ENCODE data around the gene SPC25.
A peak's percentile ranks its signal among the peaks of the same experiment; 100 is the strongest.
"Not testable (repeated sequence)": the region's sequence is repeated elsewhere in the genome, so short reads cannot be mapped to it uniquely, and the experiment has no call there.

The SPC25 gene

DNA sequence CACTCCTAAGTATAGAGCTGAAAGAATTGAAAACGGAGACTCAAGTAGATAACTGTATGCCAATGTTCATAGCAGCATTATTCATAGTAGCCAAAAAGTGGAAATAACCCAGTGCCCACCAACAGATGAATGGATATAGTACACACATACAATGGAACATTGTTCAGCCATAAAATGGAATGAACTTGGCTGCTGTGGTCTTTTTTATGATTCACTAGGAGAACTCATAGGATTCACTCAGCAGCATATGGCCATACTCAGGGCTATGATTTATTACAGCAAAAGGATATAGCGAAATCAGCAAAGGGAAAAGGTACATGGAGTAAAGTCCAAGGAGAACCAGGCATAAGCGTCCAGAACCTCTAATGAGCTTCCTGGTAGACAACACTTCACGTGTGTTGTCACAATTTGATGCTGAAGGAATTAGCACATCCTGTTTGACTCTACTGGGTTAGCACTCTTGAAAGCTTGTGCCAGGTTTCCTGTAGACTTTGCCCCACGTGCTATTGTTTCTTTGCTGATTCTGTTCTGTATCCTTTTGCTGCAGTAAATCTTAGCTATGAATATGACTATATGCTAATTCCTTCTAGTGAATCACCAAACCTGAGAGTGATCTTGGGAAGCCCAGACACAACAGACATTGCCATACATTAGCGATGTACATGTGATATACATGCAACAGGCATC lies 15.7 kb downstream of the SPC25 start:
- Mint-ChIP-seq H3K36me3 (no peaks in the 10 kb centered on the region), H3K27ac (no peak overlapping the region), H3K4me3 (no peak overlapping the region), H3K4me1 (no peaks in the 10 kb centered on the region), H3K9me3 (no peaks in the 10 kb centered on the region)
- no peak for ATAC-seq
- DNase-seq (ENCODE audit: low spot score in 2 of 2) = no peak

DNA sequence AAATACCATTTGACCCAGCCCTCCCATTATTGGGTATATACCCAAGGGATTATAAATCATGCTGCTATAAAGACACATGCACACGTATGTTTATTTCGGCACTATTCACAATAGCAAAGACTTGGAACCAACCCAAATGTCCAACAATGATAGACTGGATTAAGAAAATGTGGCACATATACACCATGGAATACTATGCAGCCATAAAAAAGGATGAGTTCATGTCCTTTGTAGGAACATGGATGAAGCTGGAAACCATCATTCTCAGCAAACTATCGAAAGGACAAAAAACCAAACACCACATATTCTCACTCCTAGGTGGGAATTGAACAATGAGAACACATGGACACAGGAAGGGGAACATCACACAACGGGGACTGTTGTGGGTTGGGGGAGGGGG lies 19.4 kb downstream of the SPC25 start:
- H3K27ac Mint-ChIP-seq, H3K36me3 Mint-ChIP-seq: not testable (repeated sequence)

DNA sequence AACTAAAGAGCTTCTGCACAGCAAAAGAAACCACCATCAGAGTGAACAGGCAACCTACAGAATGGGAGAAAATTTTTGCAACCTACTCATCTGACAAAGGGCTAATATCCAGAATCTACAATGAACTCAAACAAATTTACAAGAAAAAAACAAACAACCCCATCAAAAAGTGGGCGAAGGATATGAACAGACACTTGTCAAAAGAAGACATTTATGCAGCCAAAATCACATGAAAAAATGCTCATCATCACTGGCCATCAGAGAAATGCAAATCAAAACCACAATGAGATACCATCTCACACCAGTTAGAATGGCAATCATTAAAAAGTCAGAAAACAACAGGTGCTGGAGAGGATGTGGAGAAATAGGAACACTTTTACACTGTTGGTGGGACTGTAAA lies 19.9 kb downstream of the SPC25 start:
- H3K36me3 Mint-ChIP-seq; H3K4me3 Mint-ChIP-seq; H3K9me3 Mint-ChIP-seq; ATAC-seq; DNase-seq (ENCODE audit: low spot score in 2 of 2); H3K27ac Mint-ChIP-seq; H3K4me1 Mint-ChIP-seq: not testable (repeated sequence)

More for the DNA sequence above, 19.4 kb downstream of the SPC25 start:
- not testable (repeated sequence) for H3K9me3 Mint-ChIP-seq; H3K4me1 Mint-ChIP-seq; H3K4me3 Mint-ChIP-seq; ATAC-seq; DNase-seq (ENCODE audit: low spot score in 2 of 2)

DNA sequence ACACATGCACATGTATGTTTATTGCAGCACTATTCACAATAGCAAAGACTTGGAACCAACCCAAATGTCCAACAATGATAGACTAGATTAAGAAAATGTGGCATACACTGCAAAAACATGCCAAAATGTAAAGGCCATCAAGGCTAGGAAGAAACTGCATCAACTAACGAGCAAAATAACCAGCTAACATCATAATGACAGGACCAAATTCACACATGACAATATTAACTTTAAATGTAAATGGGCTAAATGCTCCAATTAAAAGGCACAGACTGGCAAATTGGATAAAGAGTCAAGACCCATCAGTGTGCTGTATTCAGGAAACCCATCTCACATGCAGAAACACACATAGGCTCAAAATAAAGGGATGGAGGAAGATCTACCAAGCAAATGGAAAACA lies 23.1 kb downstream of the SPC25 start:
- H3K36me3 Mint-ChIP-seq, H3K4me3 Mint-ChIP-seq, H3K9me3 Mint-ChIP-seq: not testable (repeated sequence)

DNA sequence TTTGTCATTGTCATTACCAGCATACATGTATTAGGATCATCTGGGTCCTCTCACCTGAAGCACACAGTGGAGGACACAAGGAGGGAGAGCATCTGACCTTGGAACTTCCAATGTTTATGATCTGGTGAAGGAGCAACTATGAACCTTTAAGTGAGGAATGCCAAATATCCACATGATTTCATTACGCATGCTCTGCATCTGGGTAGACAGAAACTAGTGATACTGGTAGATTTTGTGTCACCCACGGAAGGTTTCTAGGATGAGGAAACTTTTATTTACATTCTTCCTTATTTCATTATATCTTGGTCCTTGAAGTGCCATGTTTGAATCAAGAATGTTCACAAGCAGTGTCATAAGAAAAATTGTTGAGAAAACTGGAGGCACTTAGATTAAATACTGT lies 32.1 kb downstream of the SPC25 start:
- DNase-seq (ENCODE audit: low spot score in 2 of 2) (no peak), ATAC-seq (no peak)
- Mint-ChIP-seq H3K36me3 (no peaks in the 10 kb centered on the region), H3K27ac (no peak overlapping the region), H3K4me3 (no peak overlapping the region), H3K4me1 (no peaks in the 10 kb centered on the region), H3K9me3 (no peaks in the 10 kb centered on the region)

More for the DNA sequence above, 23.1 kb downstream of the SPC25 start:
- ATAC-seq; H3K4me1 Mint-ChIP-seq; H3K27ac Mint-ChIP-seq; DNase-seq (ENCODE audit: low spot score in 2 of 2): not testable (repeated sequence)

DNA sequence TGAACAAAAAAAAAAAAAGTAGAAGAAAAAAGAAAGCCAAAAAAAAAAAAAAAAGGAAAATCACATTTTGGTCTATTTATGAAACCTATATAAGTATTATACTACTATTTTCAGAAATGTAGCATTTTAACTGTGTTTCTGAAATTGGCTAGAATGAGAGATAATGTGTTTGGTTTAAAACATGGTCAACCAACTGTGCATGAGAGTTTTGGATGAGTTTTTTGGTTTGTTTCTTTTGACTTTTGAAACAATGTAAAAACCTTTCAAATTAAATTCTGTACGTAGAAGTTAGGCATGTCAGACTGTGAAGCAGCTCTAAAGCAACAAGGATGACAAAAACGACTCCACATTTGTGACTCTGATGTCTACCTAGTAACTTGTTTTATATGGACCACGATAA lies 34.6 kb downstream of the SPC25 start:
- no peaks in the 10 kb centered on the region for H3K36me3 Mint-ChIP-seq
- H3K27ac Mint-ChIP-seq = no peak overlapping the region

DNA sequence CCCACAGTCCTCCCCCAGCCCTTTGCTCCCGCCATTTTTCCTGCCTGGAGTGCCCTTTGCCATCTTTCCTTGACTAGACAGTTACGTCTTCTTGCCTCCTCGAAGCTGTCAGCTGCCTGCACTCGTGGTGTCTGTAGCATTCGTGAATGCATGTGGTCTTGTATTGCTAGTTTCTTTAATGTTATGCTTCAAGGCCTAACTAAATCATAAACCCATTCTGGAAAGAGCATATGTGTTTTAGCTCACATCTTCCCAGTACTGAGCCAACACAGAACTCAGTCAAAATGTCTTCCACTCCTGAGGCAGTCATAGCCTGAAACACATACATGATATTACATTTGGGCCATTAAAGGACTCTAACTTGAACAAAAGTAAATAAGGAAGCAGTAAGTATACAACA lies 35.6 kb downstream of the SPC25 start:
- Mint-ChIP-seq H3K36me3 (no peaks in the 10 kb centered on the region), H3K4me3 (no peak overlapping the region), H3K9me3 (no peaks in the 10 kb centered on the region), H3K27ac (no peak overlapping the region), H3K4me1 (no peaks in the 10 kb centered on the region)
- ATAC-seq = no peak
- DNase-seq (ENCODE audit: low spot score in 2 of 2) = no peak

More for the DNA sequence above, 34.6 kb downstream of the SPC25 start:
- no peak for DNase-seq (ENCODE audit: low spot score in 2 of 2)
- ATAC-seq = no peak
- no peaks in the 10 kb centered on the region for H3K9me3 Mint-ChIP-seq
- H3K4me3 Mint-ChIP-seq = no peak overlapping the region
- H3K4me1 Mint-ChIP-seq = no peaks in the 10 kb centered on the region

DNA sequence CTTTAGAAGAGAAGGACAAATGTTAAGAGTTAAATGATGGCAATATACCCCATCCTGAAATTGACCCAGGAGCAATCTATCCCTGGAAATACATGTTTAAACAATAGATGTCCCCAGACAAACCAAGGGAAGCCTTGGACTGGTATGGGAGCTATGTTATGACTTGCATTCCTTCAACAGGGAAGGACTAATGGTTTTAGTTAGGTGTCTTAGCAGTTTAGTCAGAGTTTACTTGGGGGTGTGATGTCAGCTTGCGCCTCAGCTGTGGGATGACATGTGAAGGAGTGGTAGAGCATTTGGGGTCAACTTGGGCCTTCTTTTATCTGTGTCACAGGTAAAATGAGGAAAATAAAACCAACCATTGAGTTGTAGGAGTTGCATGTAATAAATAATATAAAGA lies 36.8 kb downstream of the SPC25 start:
- Mint-ChIP-seq H3K36me3 (no peaks in the 10 kb centered on the region), H3K9me3 (no peaks in the 10 kb centered on the region), H3K27ac (no peak overlapping the region), H3K4me3 (no peak overlapping the region), H3K4me1 (no peaks in the 10 kb centered on the region)
- DNase-seq (ENCODE audit: low spot score in 2 of 2) (no peak), ATAC-seq (no peak)

DNA sequence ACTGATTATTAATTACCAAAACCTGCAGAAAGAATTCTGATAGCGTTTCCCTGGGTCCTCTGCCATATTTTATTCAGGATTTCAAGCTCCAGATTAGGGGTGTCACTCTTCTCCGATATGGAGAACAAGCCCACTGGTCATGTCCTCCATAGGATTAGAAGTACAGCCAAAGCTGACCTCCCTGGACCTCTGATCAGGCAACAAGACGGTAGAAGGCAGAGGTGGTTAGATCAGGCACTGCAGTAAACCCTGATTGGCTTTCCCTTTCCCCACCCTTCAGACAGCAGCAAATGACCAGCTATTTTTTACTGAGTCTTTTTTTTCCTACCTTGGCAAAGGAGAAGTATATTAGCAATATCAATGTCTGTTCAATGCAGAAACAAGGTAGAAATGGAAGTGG lies 37.7 kb downstream of the SPC25 start:
- DNase-seq (ENCODE audit: low spot score in 2 of 2) = no peak
- ATAC-seq = no peak
- no peaks in the 10 kb centered on the region for H3K36me3 Mint-ChIP-seq
- no peaks in the 10 kb centered on the region for H3K9me3 Mint-ChIP-seq
- H3K4me1 Mint-ChIP-seq = no peaks in the 10 kb centered on the region
- H3K27ac Mint-ChIP-seq = no peak overlapping the region
- H3K4me3 Mint-ChIP-seq = no peak overlapping the region

DNA sequence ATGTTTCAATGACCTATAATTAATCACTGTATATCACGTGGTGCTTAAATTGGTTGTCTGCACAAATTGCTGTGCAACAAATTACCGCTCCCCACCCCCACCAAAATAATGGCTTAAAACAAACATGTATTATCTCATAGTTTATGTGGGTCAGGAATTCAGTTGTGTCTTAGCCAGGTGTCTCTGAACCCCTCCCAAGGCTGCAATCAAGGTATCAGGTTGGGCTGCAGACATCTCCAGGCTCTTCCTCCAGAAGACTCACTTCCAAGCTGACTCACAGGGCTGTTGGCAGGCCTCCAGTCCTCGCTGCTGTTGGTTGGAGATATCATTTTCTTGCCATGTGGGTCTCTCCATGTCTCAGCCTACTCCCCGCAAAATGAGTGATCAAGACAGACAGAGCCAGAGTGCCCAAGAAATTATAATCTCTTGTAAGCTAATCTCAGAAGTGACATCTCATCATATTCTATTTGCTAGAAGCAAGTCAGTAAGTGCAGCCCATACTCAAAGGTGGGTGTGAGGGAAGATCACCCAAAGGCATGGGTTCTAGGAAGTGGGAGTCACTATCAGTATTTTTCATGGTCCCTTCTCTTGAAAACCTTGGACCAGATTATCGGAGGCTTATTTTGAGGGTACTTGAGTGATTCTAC lies 38.4 kb downstream of the SPC25 start:
- H3K27ac Mint-ChIP-seq = no peak overlapping the region
- ATAC-seq = no peak
- no peaks in the 10 kb centered on the region for H3K9me3 Mint-ChIP-seq
- no peaks in the 10 kb centered on the region for H3K36me3 Mint-ChIP-seq
- DNase-seq (ENCODE audit: low spot score in 2 of 2) = no peak
- H3K4me1 Mint-ChIP-seq = no peaks in the 10 kb centered on the region
- H3K4me3 Mint-ChIP-seq = no peak overlapping the region

DNA sequence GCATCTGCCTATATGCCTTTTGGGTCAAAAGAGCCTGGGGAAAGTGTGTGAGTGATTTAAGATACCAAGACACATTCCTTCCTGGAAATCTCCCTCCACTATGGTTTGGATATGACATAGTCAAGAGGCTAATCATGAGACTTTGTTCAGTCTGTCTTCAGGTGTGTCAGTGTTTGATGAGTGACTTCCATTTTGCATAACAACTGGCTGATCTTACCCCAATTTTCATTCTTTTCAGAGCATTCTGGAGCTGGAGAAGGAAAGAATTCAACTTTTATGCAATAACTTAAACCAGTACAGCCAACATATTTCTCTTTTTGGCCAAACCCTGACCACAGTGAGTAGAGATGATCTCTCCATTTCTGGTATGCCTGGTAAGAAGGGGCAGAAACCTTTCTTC lies 39.4 kb downstream of the SPC25 start:
- no peak for DNase-seq (ENCODE audit: low spot score in 2 of 2)
- no peaks in the 10 kb centered on the region for H3K4me1 Mint-ChIP-seq
- peaks cover 1% of the 10 kb centered on the region for H3K36me3 Mint-ChIP-seq
- no peak overlapping the region for H3K27ac Mint-ChIP-seq
- ATAC-seq = no peak
- no peaks in the 10 kb centered on the region for H3K9me3 Mint-ChIP-seq
- no peak overlapping the region for H3K4me3 Mint-ChIP-seq

DNA sequence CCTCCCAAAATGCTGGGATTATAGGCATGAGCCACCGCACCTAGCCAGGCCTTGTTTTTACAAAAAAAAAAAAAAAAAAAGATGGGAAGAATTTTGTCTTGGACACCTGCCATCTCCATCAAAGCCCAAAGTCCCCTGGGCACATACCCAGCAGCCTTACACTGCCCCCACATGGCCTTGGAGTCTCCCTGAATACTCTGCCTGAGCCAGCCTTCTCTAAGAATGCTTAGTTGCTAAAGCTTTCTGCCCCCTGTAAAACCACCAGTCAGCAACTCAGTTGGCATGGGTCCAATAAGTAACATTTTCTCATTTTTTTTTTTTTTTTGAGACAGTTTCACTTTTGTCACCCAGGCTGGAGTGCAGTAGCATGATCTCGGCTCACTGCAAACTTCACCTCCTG lies 40.6 kb downstream of the SPC25 start:
- no peak for DNase-seq (ENCODE audit: low spot score in 2 of 2)
- Mint-ChIP-seq H3K36me3 (peaks cover 4% of the 10 kb centered on the region), H3K4me3 (no peak overlapping the region), H3K4me1 (no peaks in the 10 kb centered on the region), H3K9me3 (no peaks in the 10 kb centered on the region), H3K27ac (no peak overlapping the region)
- peak; percentile 53 for ATAC-seq

DNA sequence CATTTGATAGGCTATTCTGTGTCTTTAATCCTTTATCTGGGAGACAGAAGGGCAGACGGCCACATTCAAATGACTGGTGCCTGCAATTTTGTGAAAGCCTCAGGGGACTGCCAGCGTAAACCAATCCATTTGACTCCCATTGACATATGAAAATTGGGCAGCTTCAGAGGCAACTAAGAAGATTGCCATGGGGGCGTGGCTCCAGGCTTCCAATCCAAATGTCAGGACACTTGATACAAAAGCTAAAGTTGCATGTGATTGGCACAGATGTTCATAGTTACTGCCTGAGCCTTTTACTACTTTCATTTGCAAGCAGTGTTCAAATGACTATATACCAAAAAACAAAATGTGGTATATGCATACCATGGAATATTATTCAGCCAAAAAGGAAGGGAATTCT lies 42.0 kb downstream of the SPC25 start:
- no peaks in the 10 kb centered on the region for H3K9me3 Mint-ChIP-seq
- H3K4me1 Mint-ChIP-seq = no peaks in the 10 kb centered on the region
- no peak for ATAC-seq
- DNase-seq (ENCODE audit: low spot score in 2 of 2) = no peak
- no peak overlapping the region for H3K4me3 Mint-ChIP-seq
- H3K27ac Mint-ChIP-seq = no peak overlapping the region
- peaks cover 4% of the 10 kb centered on the region for H3K36me3 Mint-ChIP-seq

DNA sequence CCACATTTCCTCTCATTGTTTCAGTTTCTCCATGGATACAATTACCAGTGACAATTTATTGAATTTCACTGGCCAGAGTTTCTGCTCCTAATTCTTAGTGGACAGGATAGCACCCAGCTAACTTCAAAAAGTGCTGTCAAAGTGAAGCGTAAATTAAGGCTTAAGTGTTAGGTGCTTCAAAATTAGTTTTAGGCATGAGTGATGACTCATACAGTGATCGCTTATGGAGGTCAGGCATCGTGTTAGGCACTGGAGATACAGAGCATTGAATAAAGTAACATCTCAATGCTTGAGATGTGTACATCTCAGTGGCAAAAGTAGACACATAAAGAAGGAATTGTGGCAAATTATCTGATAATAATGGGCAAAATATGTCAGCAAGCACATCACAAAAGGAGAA lies 47.0 kb downstream of the SPC25 start:
- peaks cover 4% of the 10 kb centered on the region for H3K36me3 Mint-ChIP-seq

DNA sequence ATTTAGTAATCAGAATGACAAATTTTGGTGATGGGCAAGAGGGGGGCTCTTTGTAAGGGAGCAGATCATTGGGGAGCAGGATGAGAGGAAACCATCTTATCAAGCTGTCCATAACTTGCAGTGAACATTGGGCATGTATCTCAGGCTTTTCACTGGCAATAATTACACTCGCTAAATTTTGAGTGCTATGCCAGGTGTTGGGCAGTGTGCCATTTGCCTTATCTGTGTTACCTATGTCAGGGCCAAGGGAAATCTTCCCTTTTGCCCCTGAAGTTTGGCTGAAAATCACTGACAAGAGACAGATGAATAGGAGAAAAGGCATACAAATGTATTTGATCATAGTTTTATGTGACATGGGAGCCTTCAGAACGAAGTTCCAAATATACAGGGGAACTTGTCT lies 48.8 kb downstream of the SPC25 start:
- Mint-ChIP-seq H3K4me1 (no peaks in the 10 kb centered on the region), H3K36me3 (peaks cover 4% of the 10 kb centered on the region), H3K4me3 (no peak overlapping the region), H3K9me3 (no peaks in the 10 kb centered on the region), H3K27ac (no peak overlapping the region)
- DNase-seq (ENCODE audit: low spot score in 2 of 2) = no peak
- ATAC-seq = no peak

More for the DNA sequence above, 47.0 kb downstream of the SPC25 start:
- Mint-ChIP-seq H3K4me3 (no peak overlapping the region), H3K27ac (no peak overlapping the region), H3K9me3 (no peaks in the 10 kb centered on the region), H3K4me1 (no peaks in the 10 kb centered on the region)
- no peak for DNase-seq (ENCODE audit: low spot score in 2 of 2)
- ATAC-seq = no peak

DNA sequence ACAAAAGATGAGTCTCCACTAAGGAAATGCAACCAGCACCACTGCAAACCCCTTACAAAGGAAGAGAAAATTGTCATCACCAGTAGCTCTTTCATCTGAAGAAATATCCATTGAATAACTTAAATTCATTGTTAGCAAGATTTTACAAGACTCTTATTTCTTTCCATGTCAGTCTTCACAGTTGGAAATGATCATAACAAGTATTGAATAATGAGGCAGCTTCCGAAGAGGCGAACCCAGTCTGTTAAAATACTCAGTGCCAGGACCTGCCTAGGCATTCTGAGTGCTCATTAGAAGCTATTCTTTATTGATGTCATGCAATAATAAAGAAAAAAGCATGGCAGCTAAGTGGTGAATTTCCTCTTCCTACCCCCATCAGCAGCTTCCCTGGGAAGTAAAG lies 54.3 kb downstream of the SPC25 start:
- Mint-ChIP-seq H3K4me1 (no peaks in the 10 kb centered on the region), H3K9me3 (no peaks in the 10 kb centered on the region), H3K27ac (no peak overlapping the region), H3K4me3 (no peak overlapping the region), H3K36me3 (no peaks in the 10 kb centered on the region)
- ATAC-seq = no peak
- DNase-seq (ENCODE audit: low spot score in 2 of 2) = no peak
